ENCODE results near the gene THADA. TPM values are rescaled to one million over a fixed set of nuclear protein-coding genes. Genes with fewer than 3 reads are reported as not detected.

The THADA gene
- total and polyA plus RNA-seq, 12 donors: 7.5 to 18.0 (median 15.2) TPM

DNA sequence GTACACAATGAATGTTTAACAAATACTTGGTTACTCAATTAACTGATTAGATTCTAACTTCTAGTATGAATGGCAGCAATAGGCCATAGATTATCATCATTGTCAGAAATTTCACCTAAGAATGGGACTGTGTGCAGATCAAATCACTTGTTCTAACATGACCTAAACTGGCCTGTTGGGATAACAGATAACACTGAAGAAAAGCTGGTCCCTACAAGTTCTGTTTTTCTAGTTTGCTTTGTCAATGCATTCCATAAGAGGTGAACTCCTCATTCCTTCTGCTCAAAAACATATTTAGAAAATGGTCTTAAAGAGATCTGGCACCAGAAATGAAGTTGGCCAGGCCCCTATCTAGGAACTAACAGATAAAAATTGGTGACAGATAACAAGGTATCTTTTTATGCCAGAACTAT is 175.4 kb downstream of the THADA start:
- intact Hi-C loops (cut with DNase I): no loop called here
- no peaks in the 10 kb centered on the region for H3K36me3 ChIP-seq
- no peak overlapping the region for H3K27ac ChIP-seq

GRCh38 chr2:43419876-43420275 is 176.0 kb downstream of the THADA start:
- intact Hi-C loops (cut with DNase I): no loop called here
- ATAC-seq (peak in 1 of 8 donors; percentile 32), DNase-seq (no peak)
- Histone ChIP-seq H3K4me3 (no peak overlapping the region), H3K36me3 (no peaks in the 10 kb centered on the region), H3K27me3 (no peaks in the 10 kb centered on the region), H3K27ac (no peak overlapping the region), H3K4me1 (peaks cover 0 to 54% (median 33%) of the 10 kb centered on the region in 9 donors), H3K9me3 (no peaks in the 10 kb centered on the region)
- WGBS, 2 donors: 85 to 92% methylated on average over 2 of the region's 2 CpGs
- TF ChIP-seq, protein P1, sequence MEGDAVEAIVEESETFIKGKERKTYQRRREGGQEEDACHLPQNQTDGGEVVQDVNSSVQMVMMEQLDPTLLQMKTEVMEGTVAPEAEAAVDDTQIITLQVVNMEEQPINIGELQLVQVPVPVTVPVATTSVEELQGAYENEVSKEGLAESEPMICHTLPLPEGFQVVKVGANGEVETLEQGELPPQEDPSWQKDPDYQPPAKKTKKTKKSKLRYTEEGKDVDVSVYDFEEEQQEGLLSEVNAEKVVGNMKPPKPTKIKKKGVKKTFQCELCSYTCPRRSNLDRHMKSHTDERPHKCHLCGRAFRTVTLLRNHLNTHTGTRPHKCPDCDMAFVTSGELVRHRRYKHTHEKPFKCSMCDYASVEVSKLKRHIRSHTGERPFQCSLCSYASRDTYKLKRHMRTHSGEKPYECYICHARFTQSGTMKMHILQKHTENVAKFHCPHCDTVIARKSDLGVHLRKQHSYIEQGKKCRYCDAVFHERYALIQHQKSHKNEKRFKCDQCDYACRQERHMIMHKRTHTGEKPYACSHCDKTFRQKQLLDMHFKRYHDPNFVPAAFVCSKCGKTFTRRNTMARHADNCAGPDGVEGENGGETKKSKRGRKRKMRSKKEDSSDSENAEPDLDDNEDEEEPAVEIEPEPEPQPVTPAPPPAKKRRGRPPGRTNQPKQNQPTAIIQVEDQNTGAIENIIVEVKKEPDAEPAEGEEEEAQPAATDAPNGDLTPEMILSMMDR (IDR thresholded peaks at IDR 0.05): no peak

More for the DNA sequence above, 175.4 kb downstream of the THADA start:
- DNase-seq (no peak), ATAC-seq (no peak)
- Histone ChIP-seq H3K4me3 (no peak overlapping the region), H3K4me1 (peaks cover 0 to 54% (median 28%) of the 10 kb centered on the region in 9 donors), H3K27me3 (no peaks in the 10 kb centered on the region), H3K9me3 (no peaks in the 10 kb centered on the region)
- TF ChIP-seq, protein P1 (IDR thresholded peaks at IDR 0.05): no peak

GRCh38 chr2:43419243-43419642 is 176.6 kb downstream of the THADA start:
- Histone ChIP-seq H3K27me3 (no peaks in the 10 kb centered on the region), H3K9me3 (no peaks in the 10 kb centered on the region), H3K36me3 (no peaks in the 10 kb centered on the region), H3K4me1 (peaks cover 0 to 60% (median 40%) of the 10 kb centered on the region in 9 donors), H3K4me3 (no peak overlapping the region), H3K27ac (no peak overlapping the region)
- 72 to 78% methylated on average over 3 of the region's 3 CpGs for WGBS, 2 donors
- TF ChIP-seq, protein P1 (IDR thresholded peaks at IDR 0.05): no peak
- intact Hi-C loops (cut with DNase I): no loop called here
- ATAC-seq (no peak), DNase-seq (no peak)

DNA sequence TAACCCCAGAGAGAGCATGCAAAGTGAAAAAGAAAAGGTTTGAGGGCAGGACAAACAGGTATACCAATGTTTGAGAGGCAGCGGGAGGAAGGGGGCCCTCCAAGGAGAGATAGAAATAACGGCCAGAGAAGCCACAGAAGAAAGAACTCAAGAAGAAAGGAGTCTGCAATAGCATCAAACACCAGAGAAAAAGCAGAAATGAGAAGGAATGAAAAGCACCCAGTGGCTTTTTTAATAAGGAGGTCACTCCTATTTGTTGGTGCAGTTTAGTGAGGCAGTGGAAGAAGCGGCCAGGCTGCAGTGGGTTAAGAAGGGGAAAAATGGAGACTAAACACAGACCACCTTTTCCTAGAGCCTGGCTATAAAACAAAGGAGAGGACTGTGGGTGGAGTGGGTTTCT is 177.2 kb downstream of the THADA start:
- 94 to 95% methylated on average over 3 of the region's 3 CpGs for WGBS, 2 donors
- Histone ChIP-seq H3K27ac (no peak overlapping the region), H3K9me3 (no peaks in the 10 kb centered on the region), H3K4me1 (peaks cover 0 to 65% (median 42%) of the 10 kb centered on the region in 9 donors), H3K4me3 (no peak overlapping the region), H3K36me3 (no peaks in the 10 kb centered on the region), H3K27me3 (no peaks in the 10 kb centered on the region)
- TF ChIP-seq, protein P1 (IDR thresholded peaks at IDR 0.05): no peak
- DNase-seq (no peak), ATAC-seq (no peak)
- intact Hi-C loops (cut with DNase I): no loop called here

Measured in heart right ventricle (tissue), 16 donors.